ENCODE data around the gene SNX25.

DNA sequence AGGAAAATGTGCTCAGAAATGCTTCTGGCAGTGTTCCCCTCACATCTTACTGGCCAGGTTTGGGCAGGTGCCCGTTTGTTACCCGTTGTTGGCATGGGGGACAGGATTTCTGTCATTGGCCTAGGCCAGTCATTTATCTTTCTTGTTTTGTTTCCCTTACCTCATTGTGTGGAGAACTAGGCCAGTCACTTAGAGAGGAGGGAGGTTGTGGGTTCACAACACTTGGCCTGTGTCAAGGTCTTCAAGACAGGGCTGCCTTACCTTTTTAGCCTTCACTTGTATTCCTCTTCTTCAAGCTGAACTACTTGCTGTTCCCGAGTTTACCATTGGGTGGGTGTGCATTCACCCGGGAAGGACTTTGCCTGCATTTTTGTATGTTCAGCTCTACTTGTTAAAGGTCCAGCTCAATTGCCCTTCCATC is 17.7 kb downstream of the SNX25 start:
- TF ChIP-seq POLR2AphosphoS5 (IDR thresholded peaks at IDR 0.05; ENCODE audit: low read depth, low read length) (no peak), FOXP2 (optimal IDR thresholded peaks at IDR 0.05; ENCODE audit: borderline replicate concordance, extremely low read depth, extremely low read length, insufficient read depth) (no peak)
